Measurements from ENCODE around the gene RIPK1.

Gene RIPK1

DNA sequence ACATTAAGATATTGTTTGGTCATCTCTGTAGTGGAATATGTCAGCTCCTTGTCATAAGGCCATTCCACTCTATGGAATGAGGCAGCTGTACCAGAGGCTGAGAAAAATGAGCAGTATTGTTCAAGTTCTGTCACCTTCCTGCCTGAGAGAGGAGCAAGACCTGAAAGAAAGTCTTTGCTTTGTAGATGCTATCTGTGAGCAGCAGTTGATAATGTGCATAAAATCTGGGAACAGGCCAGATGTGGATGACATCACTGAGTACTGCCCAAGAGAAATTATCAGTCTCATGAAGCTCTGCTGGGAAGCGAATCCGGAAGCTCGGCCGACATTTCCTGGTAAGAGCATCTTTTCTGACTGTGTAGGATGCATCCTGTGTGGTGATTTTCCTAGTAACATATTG lies 16.8 kb downstream of the RIPK1 start:
- DNase-seq (ENCODE audit: low spot score) = peak; percentile 32

GRCh38 chr6:3086282-3086946 lies 18.1 kb downstream of the RIPK1 start:
- no peak for DNase-seq (ENCODE audit: low spot score)

DNA sequence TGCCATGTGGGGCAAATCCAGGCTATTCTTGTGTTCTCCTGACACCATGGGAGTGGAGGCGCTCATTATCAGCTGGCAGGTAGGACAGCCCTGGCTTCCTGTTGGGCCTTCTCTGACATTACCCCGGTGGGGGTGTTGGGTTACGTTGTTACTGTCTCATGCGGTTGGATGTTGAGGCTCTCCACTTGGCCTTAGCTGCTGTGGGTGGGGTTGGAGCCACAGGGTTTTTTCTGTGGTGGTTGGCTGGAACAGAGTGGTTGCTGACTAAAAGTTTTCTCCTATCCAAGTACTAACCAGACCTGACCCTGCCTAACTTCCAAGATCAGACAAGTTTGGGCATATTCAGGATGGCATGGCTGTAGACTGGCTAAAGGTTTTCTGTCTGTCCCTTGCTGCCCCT lies 20.2 kb downstream of the RIPK1 start:
- no peak for DNase-seq (ENCODE audit: low spot score)

- DNase-seq (ENCODE audit: low spot score) = no peak
Observed at GRCh38 chr6:3088968-3089367, 20.7 kb downstream of the RIPK1 start.

DNA sequence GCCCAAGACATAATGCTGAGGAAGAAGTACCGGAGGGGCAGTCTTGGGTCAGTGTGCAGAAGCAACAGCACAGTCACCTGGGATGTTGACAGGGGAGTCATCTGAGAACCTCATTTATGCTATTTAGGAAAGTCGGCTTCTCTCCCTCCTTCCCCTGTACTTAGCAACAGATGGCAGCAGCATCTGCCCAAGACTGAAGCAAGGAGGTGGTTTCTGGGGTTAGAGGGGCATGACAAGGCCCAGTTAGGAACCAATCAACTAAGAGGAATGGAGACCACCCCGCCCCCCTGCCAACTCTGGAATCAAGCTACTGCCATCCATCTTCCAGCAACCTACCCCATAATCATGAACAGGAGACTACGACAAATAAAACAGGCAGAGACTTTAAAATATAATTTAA lies 21.7 kb downstream of the RIPK1 start:
- no peak for DNase-seq (ENCODE audit: low spot score)

- DNase-seq (ENCODE audit: low spot score) = no peak
Observed at GRCh38 chr6:3094815-3095214, 26.5 kb downstream of the RIPK1 start.

DNA sequence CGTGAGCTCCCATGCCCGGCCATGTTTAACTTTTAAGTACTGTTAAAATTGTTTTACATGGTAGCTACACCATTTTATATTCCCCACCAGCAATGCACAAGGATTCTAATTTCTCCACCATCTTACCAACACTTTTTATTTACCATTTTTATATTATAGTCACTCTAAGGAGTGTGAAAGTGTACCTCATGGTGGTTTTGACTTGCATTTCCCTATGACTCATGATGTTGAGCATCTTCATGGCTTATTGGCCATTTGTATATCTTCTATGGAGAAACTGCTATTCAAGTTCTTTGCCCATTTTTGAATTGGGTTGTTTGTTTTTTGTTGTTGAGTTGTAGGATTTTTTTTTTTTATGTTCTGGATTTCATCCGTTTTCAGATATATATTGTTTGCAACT lies 34.6 kb downstream of the RIPK1 start:
- DNase-seq (ENCODE audit: low spot score) = no peak

GRCh38 chr6:3108746-3109414 lies 40.6 kb downstream of the RIPK1 start:
- DNase-seq (ENCODE audit: low spot score) = no peak

GRCh38 chr6:3109761-3110160 lies 41.5 kb downstream of the RIPK1 start:
- no peak for DNase-seq (ENCODE audit: low spot score)

GRCh38 chr6:3114377-3114776 lies 46.1 kb downstream of the RIPK1 start:
- DNase-seq (ENCODE audit: low spot score) = no peak

- DNase-seq (ENCODE audit: low spot score) = no peak
Observed at GRCh38 chr6:3117912-3118352, 49.6 kb downstream of the RIPK1 start.

DNA sequence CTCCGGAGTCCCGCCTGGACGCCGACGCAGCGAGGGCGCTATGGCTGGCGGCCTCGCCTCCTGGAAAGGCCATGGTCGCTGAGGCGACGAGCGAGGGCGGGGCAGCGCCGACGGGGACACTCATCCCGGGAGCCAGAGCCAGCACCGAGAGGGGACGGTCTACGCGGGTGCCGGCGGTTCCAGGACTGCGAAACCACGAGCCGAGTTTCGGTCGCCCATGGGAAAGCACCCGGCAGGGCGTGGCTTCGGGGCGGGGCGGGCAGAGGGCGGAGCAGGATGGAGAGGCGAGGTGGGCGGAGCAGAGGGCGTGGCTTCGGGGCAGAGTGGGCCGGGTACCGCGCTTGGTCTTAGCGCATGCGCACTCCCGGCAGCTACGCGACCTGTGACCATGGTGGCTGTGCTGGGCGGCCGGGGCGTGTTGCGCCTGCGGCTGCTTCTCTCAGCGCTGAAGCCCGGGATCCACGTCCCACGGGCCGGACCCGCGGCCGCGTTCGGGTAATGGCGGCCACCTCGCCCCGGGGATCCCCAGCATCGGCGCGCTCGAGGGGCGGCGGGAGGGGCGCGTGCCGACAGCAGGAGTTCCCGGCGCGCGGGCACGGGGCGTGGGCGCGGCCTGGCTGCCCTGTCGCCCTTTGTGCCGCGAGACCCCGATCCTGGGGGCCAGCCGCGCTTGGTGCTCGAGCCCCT lies 50.2 kb downstream of the RIPK1 start, which contains the start of gene BPHL:
BPHL (plus strand) TSS at position 359 of the 687 bp plus-strand sequence; CDS start at position 389, 30 bp downstream.
- peak; percentile 96 for DNase-seq (ENCODE audit: low spot score)

GRCh38 chr6:3119040-3119723 lies 50.9 kb downstream of the RIPK1 start:
- DNase-seq (ENCODE audit: low spot score) = no peak

DNA sequence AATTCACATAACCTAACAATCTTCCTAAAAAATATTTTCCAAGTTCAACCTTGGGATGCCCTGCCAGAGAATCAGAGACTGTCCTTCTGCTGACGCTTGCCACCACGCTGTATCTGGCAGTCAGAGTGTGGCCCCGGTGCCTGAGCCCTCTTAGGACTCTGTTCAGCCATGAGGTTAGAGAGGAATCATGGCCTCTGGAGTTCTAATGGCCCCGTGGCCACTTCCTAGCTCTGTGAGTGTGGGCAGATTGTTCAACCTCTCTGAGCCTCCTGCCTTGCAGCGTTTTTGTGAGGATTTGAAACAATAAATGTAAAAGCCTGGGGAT lies 52.4 kb downstream of the RIPK1 start:
- no peak for DNase-seq (ENCODE audit: low spot score)

DNA sequence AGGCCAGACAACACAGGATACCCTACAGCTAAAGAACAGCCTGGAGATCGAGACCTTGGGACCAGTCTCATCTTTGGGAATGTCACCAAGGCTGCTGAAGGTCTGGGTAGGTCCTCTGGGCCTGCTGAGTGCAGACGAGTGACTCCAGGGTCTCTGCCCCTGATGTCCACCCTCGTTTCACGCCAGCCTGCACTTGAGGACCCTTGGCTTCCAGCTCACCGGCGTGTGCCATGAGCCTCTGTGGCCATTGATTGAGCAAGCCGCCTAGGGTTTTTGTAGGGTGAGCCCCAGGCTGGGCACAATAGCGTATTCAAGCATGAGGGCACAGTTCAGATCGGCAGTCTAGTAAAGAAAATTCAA lies 54.5 kb downstream of the RIPK1 start:
- DNase-seq (ENCODE audit: low spot score) = no peak

GRCh38 chr6:3124667-3125066 lies 56.4 kb downstream of the RIPK1 start:
- DNase-seq (ENCODE audit: low spot score) = no peak

DNA sequence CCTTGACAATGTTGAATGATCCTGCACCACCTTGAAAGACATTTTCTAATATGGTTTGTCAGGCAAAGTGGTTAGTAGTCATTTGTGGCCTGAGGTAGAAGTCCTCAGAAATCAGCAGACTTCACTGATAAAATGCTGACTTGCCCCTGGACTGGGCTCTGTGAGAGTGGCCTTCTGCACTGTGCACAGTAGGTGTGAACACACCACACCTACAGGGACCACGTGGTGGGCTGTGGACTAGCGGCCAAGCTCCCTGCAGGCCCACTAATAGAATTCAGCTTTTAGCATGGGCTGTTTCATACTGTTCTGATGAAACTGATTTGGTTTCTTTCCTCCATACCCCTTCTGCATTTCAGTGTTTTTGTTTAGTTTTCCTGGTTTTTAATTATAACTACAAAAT lies 57.5 kb downstream of the RIPK1 start:
- DNase-seq (ENCODE audit: low spot score) = no peak

- DNase-seq (ENCODE audit: low spot score) = no peak
Observed at GRCh38 chr6:3128356-3129108, 60.2 kb downstream of the RIPK1 start.

DNA sequence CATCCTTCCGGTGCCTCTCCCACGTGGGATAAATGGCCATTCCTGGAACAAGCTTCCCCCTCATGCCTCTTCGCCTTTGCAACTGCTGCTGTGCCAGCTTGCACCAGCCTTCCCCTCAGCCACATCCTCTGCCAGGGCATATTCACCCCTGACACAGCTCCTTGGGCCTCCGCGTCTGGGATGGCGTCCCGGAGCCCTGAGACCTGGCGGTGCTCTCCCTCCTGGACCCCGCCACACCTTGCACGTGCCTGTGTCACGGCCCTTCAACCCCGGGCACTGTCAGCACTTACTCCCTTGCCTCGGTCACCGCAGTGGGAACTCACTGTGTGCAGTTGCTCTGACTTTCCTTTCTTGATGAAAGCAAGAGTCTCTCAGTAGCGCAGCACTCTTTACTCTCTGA lies 63.4 kb downstream of the RIPK1 start:
- DNase-seq (ENCODE audit: low spot score) = no peak

GRCh38 chr6:3133515-3133914 lies 65.2 kb downstream of the RIPK1 start:
- no peak for DNase-seq (ENCODE audit: low spot score)

DNA sequence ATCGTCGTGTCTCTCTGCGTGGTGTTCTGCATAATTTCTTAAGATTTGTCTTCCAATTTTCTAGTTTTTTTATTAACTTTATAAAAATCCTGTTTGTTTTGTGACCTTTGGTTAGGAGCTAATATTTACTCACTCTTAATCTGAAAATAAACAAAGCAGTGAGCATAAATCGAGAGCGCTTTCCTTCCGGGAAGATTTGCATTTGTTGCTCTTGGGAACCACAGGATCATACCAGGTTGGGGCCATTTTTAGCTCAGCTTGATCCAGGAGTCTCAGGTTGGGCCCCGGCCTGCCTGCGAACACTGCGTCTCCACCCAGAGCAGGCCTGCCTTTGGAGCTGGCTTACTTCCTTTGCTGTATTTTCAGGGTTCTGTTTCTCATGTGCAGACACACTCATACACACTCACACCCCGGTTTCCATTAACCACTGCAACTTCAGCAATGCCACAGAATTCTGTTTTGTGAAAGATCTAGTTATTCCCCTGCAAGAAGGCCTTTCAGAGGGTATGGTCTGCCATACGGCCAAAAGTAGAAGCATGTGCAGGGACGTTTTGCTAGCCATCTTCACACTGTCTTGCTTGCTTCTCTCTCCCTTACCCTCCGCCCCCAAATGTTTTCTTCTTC lies 67.5 kb downstream of the RIPK1 start:
- no peak for DNase-seq (ENCODE audit: low spot score)
